ENCODE data around the gene FAM181A. TPM values are rescaled to one million over a fixed set of nuclear protein-coding genes. Genes with fewer than 3 reads are reported as not detected.

The FAM181A gene
- total RNA-seq, 1 experiment from 2014 or later: not detected

- no peaks in the 10 kb centered on the region for H3K36me3 Mint-ChIP-seq (ENCODE audit: insufficient read depth in 1 of 3, low read depth in 3 of 3)
- no peaks in the 10 kb centered on the region for H3K4me1 ChIP-seq (ENCODE audit: insufficient read depth, low read length)
- H4K5ac ChIP-seq (ENCODE audit: insufficient read length, low read depth, low read length): no peak overlapping the region
- H2BK5ac ChIP-seq (ENCODE audit: insufficient read length, low read length): no peak overlapping the region
- H3K23me2 ChIP-seq (ENCODE audit: insufficient read length, low read depth, low read length, poor library complexity, severe bottlenecking): no peaks in the 10 kb centered on the region
- no peak overlapping the region for H4K8ac ChIP-seq (replicated peaks; ENCODE audit: insufficient read length, low read depth, low read length)
- H2AK5ac ChIP-seq (ENCODE audit: insufficient read length, low read length): no peak overlapping the region
- H3K27me3 ChIP-seq (ENCODE audit: insufficient read depth, low read length): no peaks in the 10 kb centered on the region
- no peak overlapping the region for H4K91ac ChIP-seq (ENCODE audit: insufficient read length, low read depth, low read length)
- no peak overlapping the region for H3K14ac ChIP-seq (ENCODE audit: insufficient read depth, low read length)
- H3K23ac ChIP-seq (ENCODE audit: insufficient read length, low read depth, low read length): no peak overlapping the region
- no peaks in the 10 kb centered on the region; the same call in 1 of the 2 replicates for H3K27me3 Mint-ChIP-seq (ENCODE audit: low read depth)
- no peaks in the 10 kb centered on the region for H4K20me1 ChIP-seq (ENCODE audit: control insufficient read depth, insufficient read depth, insufficient read length)
- H3K79me2 ChIP-seq (ENCODE audit: insufficient read depth, low read length): no peaks in the 10 kb centered on the region
- no peak overlapping the region for H3K4me3 Mint-ChIP-seq
- H3K4me1 Mint-ChIP-seq: peaks cover 0 to 4% of the 10 kb centered on the region in 2 experiments; a peak in 2 of 4 replicates
- no peak overlapping the region for H3K9ac ChIP-seq (ENCODE audit: extremely low read depth, insufficient read length, low read length)
- H3K27ac ChIP-seq (ENCODE audit: insufficient read length, low read depth, low read length): no peak overlapping the region
- H3K18ac ChIP-seq (ENCODE audit: insufficient read length, low read depth, low read length): no peak overlapping the region
- no peak overlapping the region for H3K4me2 ChIP-seq (ENCODE audit: insufficient read depth, insufficient read length, low read length)
- no peaks in the 10 kb centered on the region for H3K9me3 Mint-ChIP-seq
- H3K79me1 ChIP-seq (ENCODE audit: insufficient read depth, low read depth, low read length, poor library complexity, severe bottlenecking): no peaks in the 10 kb centered on the region
- H3K4ac ChIP-seq (ENCODE audit: low read depth, low read length): no peak overlapping the region
- no peak overlapping the region for H3K27ac Mint-ChIP-seq
- DNase-seq: no peak
- no peak overlapping the region for H2BK20ac ChIP-seq (ENCODE audit: low read depth, low read length, poor library complexity, severe bottlenecking)
- H2BK12ac ChIP-seq (ENCODE audit: insufficient read length, low read depth, low read length): no peak overlapping the region
- no peak overlapping the region for H3T11ph ChIP-seq (ENCODE audit: low read length)
- no CpG with 5 or more reads among the region's 4 CpGs for WGBS (ENCODE audit: extremely low coverage, insufficient read length, low lambda C conversion rate)
- H2BK15ac ChIP-seq (ENCODE audit: low read depth, low read length): no peak overlapping the region
- TF ChIP-seq, protein P1, sequence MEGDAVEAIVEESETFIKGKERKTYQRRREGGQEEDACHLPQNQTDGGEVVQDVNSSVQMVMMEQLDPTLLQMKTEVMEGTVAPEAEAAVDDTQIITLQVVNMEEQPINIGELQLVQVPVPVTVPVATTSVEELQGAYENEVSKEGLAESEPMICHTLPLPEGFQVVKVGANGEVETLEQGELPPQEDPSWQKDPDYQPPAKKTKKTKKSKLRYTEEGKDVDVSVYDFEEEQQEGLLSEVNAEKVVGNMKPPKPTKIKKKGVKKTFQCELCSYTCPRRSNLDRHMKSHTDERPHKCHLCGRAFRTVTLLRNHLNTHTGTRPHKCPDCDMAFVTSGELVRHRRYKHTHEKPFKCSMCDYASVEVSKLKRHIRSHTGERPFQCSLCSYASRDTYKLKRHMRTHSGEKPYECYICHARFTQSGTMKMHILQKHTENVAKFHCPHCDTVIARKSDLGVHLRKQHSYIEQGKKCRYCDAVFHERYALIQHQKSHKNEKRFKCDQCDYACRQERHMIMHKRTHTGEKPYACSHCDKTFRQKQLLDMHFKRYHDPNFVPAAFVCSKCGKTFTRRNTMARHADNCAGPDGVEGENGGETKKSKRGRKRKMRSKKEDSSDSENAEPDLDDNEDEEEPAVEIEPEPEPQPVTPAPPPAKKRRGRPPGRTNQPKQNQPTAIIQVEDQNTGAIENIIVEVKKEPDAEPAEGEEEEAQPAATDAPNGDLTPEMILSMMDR (conservative IDR thresholded peaks at IDR 0.05): no peak
- H3K56ac ChIP-seq (ENCODE audit: insufficient read length, low read depth, low read length): no peak overlapping the region
- no peak overlapping the region for H2BK120ac ChIP-seq (ENCODE audit: low read depth, low read length, poor library complexity, severe bottlenecking)
- no peaks in the 10 kb centered on the region for H3K9me3 ChIP-seq (ENCODE audit: control insufficient read depth, low read depth, low read length)
- H2AFZ ChIP-seq (ENCODE audit: low read length): no peak overlapping the region
These were observed 3.8 kb downstream of the FAM181A start for GRCh38 chr14:93930989-93931307.

Data from H9 (cell line).